A549 (cell line): ENCODE measurements around the gene MAP3K4. TPM values are rescaled to one million over a fixed set of nuclear protein-coding genes. Genes with fewer than 3 reads are reported as not detected.

ENCODE experiments used
- ATAC-seq, 2 experiments: fragments of 200-7000 bp in 1 of 2; fragments of >200 bp in 1 of 2; cut with Nextera tagmentation in 1 of 2; cut with Tn5 transposase in 1 of 2; 3 replicates each; pipeline versions ENCODE4 v1.8.0 to v1.9.1; 2018 to 2020; ENCODE audit warnings: mild to moderate bottlenecking in 1 of 2, moderate library complexity in 1 of 2
- CTCF ChIA-PET: fragments of 300-600 bp; sonication (Branson Sonifier 250); formaldehyde crosslinking; extraction: SDS; loops from one replicate; lab custom pipeline; 2021; ENCODE audit warnings: antibody characterized with exemption, inconsistent platforms; lab: Yijun Ruan, JAX
- POLR2A ChIA-PET: fragments of 350-600 bp; formaldehyde crosslinking; extraction: SDS; loops from one replicate; lab custom pipeline; 2021; ENCODE audit warnings: antibody characterized with exemption, inconsistent platforms; lab: Yijun Ruan, JAX
- DNase-seq, 2 experiments: peaks; one replicate each; pipeline versions ENCODE4 v3.0.0 to v3.0.0-alpha.2; 2011 to 2016; ENCODE audit warnings: low read depth in 1 of 2, low spot score in 1 of 2
- FAIRE-seq: peaks from 2 replicates; lab custom pipeline; 2011; peaks lifted over from hg19 to GRCh38; lab: Jason Lieb, UNC
- H3K27ac ChIP-seq, 2 experiments: fragments of >200 bp; sonication (Bioruptor Twin); formaldehyde crosslinking; 3 replicates each; pipeline ENCODE4 v1.5.1; 2016 to 2017
- H3K4me1 ChIP-seq: fragments of >200 bp; sonication (Bioruptor Twin); formaldehyde crosslinking; 3 replicates; pipeline ENCODE4 v1.6.1; 2016
- H3K4me2 ChIP-seq: fragments of >200 bp; sonication (Bioruptor Twin); formaldehyde crosslinking; 3 replicates; pipeline ENCODE4 v1.6.1; 2016
- H3K4me3 ChIP-seq: fragments of >200 bp; sonication (Bioruptor Twin); formaldehyde crosslinking; 3 replicates; pipeline ENCODE4 v1.5.1; 2016
- H3K9me3 ChIP-seq: fragments of >200 bp; sonication (Bioruptor Twin); formaldehyde crosslinking; 3 replicates; pipeline ENCODE4 v1.6.1; 2016
- CBX8 ChIP-seq: fragments of 200-600 bp; sonication (generic); IDR thresholded peaks from 2 replicates; pipeline ENCODE4 v1.6.1; 2016
- CEBPB ChIP-seq, 2 experiments: fragments of >200 bp in 1 of 2; sonication (Bioruptor Twin) in 1 of 2; formaldehyde crosslinking in 1 of 2; IDR thresholded peaks; 2 replicates each; pipeline ENCODE4 v1.6.1; 2012 to 2016
- CHD2 ChIP-seq: fragments of 150-350 bp; IDR thresholded peaks from 2 replicates; pipeline ENCODE4 v1.6.1; 2014; ENCODE audit warnings: low read length; ENCODE audit not compliant: partially characterized antibody
- CHD4 ChIP-seq: fragments of 200-600 bp; sonication (generic); IDR thresholded peaks from 2 replicates; pipeline ENCODE4 v1.6.1; 2016; ENCODE audit warnings: antibody characterized with exemption, mild to moderate bottlenecking, borderline replicate concordance
- ELK1 ChIP-seq: fragments of 150-350 bp; IDR thresholded peaks from 2 replicates; pipeline ENCODE4 v1.6.1; 2014; ENCODE audit warnings: low read depth, mild to moderate bottlenecking, low read length
- EP300 ChIP-seq, 2 experiments: fragments of >200 bp; sonication (Bioruptor Twin); formaldehyde crosslinking; IDR thresholded peaks; 2 replicates in 1 of 2; 3 replicates in 1 of 2; pipeline ENCODE4 v1.6.1; 2016 to 2017
- FOSL2 ChIP-seq, 2 experiments: fragments of 450-650 bp in 1 of 2; fragments of >200 bp in 1 of 2; sonication (Bioruptor Twin) in 1 of 2; formaldehyde crosslinking; IDR thresholded peaks; 2 replicates each; pipeline versions ENCODE4 v1.5.0 to v1.6.1; 2016 to 2020; ENCODE audit warnings: mild to moderate bottlenecking in 1 of 2, moderate library complexity in 1 of 2
- JUN ChIP-seq, 2 experiments: fragments of >200 bp; sonication (Bioruptor Twin); formaldehyde crosslinking; IDR thresholded peaks; 2 replicates in 1 of 2; 3 replicates in 1 of 2; pipeline ENCODE4 v1.6.1; 2016 to 2017
- RARB ChIP-seq: fragments of 250-450 bp; sonication (Bioruptor Pico); IDR thresholded peaks from 2 replicates; pipeline ENCODE4 v1.8.0; 2021; ENCODE audit warnings: mild to moderate bottlenecking, moderate library complexity
- RCOR1 ChIP-seq: fragments of 150-350 bp; IDR thresholded peaks from 2 replicates; pipeline ENCODE4 v1.6.1; 2014; ENCODE audit warnings: antibody characterized with exemption, low read length, low read depth
- RFX5 ChIP-seq: fragments of 450-650 bp; IDR thresholded peaks from 2 replicates; pipeline ENCODE4 v1.7.1; 2014; ENCODE audit warnings: antibody characterized with exemption, mild to moderate bottlenecking, moderate library complexity
- RNF2 ChIP-seq: fragments of 200-600 bp; sonication (generic); IDR thresholded peaks from 2 replicates; pipeline ENCODE4 v1.6.1; 2016; ENCODE audit warnings: low read depth, mild to moderate bottlenecking, antibody characterized with exemption, moderate library complexity, borderline replicate concordance
- TFCP2L1 ChIP-seq: fragments of 250-450 bp; sonication (Bioruptor Pico); IDR thresholded peaks from 2 replicates; pipeline ENCODE4 v1.5.0; 2021; ENCODE audit warnings: mild to moderate bottlenecking
- USF2 ChIP-seq: fragments of 450-650 bp; IDR thresholded peaks from 2 replicates; pipeline ENCODE4 v1.6.1; 2014; ENCODE audit warnings: antibody characterized with exemption
- ZC3H11A ChIP-seq: fragments of 450-650 bp; IDR thresholded peaks from 2 replicates; pipeline ENCODE4 v1.6.1; 2014; ENCODE audit warnings: antibody characterized with exemption, mild to moderate bottlenecking
- WGBS: methylation state at CpG from one replicate; pipeline ENCODE4 v1.1.6; 2017; ENCODE audit errors: missing lambda C conversion rate; 5-methylcytosine and 5-hydroxymethylcytosine counted together
- polyA plus RNA-seq, 4 experiments: library from polyadenylated mRNA; depleted of rRNA in 3 of 4; stranded (reverse); fragments of >200 nt; fragmentation: RNase III in 1 of 4; extraction: RNeasy Plus Mini Kit Qiagen cat#74134 plus additional on column Dnase treatment in 1 of 4; gene quantifications; 2 replicates in 3 of 4; 3 replicates in 1 of 4; pipeline ENCODE4 v1.2.3, GENCODE V29; 2011 to 2017

The MAP3K4 gene
- polyA plus RNA-seq, 2 of the 4 experiments (the other 2 are of a cell fraction), result 7.3 to 13.4 TPM

- TF ChIP-seq USF2, result no peak
- no peak for TF ChIP-seq TFCP2L1 (CRISPR knock-in tag)
- TF ChIP-seq RARB (CRISPR knock-in tag), result no peak
- no peak for TF ChIP-seq JUN (IDR thresholded peaks at IDR 0.05)
Measured at GRCh38 chr6:161110028-161110779, 118.6 kb downstream of the MAP3K4 start (continued).

GRCh38 chr6:161111261-161111660 lies 119.7 kb downstream of the MAP3K4 start:
- ChIA-PET CTCF (interaction anchor here (1.0 kb wide), 1 partner anchor 10 kb away, joined by 3 read pairs; no protein-coding TSS in a partner anchor), POLR2A (no interaction called here)
- TF ChIP-seq CEBPB (IDR thresholded peaks at IDR 0.05) (no peak), EP300 (IDR thresholded peaks at IDR 0.05) (no peak)
- Histone ChIP-seq H3K27ac (no peak overlapping the region), H3K4me2 (no peak overlapping the region), H3K4me1 (no peaks in the 10 kb centered on the region), H3K4me3 (no peak overlapping the region), H3K9me3 (no peaks in the 10 kb centered on the region)
- FAIRE-seq (no peak), DNase-seq (no peak), ATAC-seq (no peak)
- WGBS, result 93% methylated on average over 4 of the region's 4 CpGs

GRCh38 chr6:161115468-161115867 lies 123.9 kb downstream of the MAP3K4 start:
- Histone ChIP-seq H3K4me2 (no peak overlapping the region), H3K9me3 (no peaks in the 10 kb centered on the region), H3K4me3 (no peak overlapping the region), H3K4me1 (no peaks in the 10 kb centered on the region), H3K27ac (no peak overlapping the region)
- ChIA-PET POLR2A (no interaction called here), CTCF (interaction anchor here (1.5 kb wide), 1 partner anchor 382 kb away, joined by 3 read pairs; no protein-coding TSS in a partner anchor)
- DNase-seq (no peak), FAIRE-seq (no peak), ATAC-seq (no peak)
- TF ChIP-seq RCOR1, result no peak
- no peak for TF ChIP-seq CBX8
- no peak for TF ChIP-seq USF2
- WGBS, result 86% methylated on average over 3 of the region's 3 CpGs

GRCh38 chr6:161116554-161116953 lies 125.0 kb downstream of the MAP3K4 start:
- POLR2A ChIA-PET, result no interaction called here
- no peak overlapping the region for H3K4me3 ChIP-seq
- TF ChIP-seq USF2 (no peak), RNF2 (no peak)
- TF ChIP-seq, all 56 proteins: peak for 0
- no peaks in the 10 kb centered on the region for H3K4me1 ChIP-seq
- FAIRE-seq (no peak), ATAC-seq (no peak), DNase-seq (no peak)
- CTCF ChIA-PET, result interaction anchor here (1.1 kb wide), 1 partner anchor 145 kb away, joined by 3 read pairs; no protein-coding TSS in a partner anchor
- H3K9me3 ChIP-seq, result no peaks in the 10 kb centered on the region
- WGBS, result 87% methylated on average over 4 of the region's 4 CpGs
- H3K27ac ChIP-seq, result no peak overlapping the region
- H3K4me2 ChIP-seq, result no peak overlapping the region

- DNase-seq (no peak), ATAC-seq (no peak), FAIRE-seq (no peak)
- WGBS, result 88% methylated on average over 7 of the region's 7 CpGs
- no peak overlapping the region for H3K27ac ChIP-seq
- POLR2A ChIA-PET, result no interaction called here
- no peak overlapping the region for H3K4me2 ChIP-seq
- no peak for TF ChIP-seq ELK1
- TF ChIP-seq CHD4, result no peak
- no peak for TF ChIP-seq FOSL2 (IDR thresholded peaks at IDR 0.05)
- TF ChIP-seq FOSL2 (CRISPR knock-in tag; IDR thresholded peaks at IDR 0.05), result no peak
- TF ChIP-seq ZC3H11A, result no peak
- no peak for TF ChIP-seq RFX5
- TF ChIP-seq USF2, result no peak
- no peak for TF ChIP-seq CHD2
- TF ChIP-seq, all 56 proteins: peak for 0
- no peak overlapping the region for H3K4me3 ChIP-seq
- H3K4me1 ChIP-seq, result no peaks in the 10 kb centered on the region
- CTCF ChIA-PET, result interaction anchor here (1.1 to 1.3 kb wide), 2 partner anchors 125 to 146 kb away, joined by 3 read pairs; no protein-coding TSS in a partner anchor
- no peaks in the 10 kb centered on the region for H3K9me3 ChIP-seq
Measured at GRCh38 chr6:161117308-161117707, 125.7 kb downstream of the MAP3K4 start.
